Pancreas (tissue), 10 donors: ENCODE measurements around the gene TPGS1. TPM values are rescaled to one million over a fixed set of nuclear protein-coding genes. Genes with fewer than 3 reads are reported as not detected.

Experiments used
- ATAC-seq, 4 donors: fragments of 200-7000 bp; cut with Tn5 transposase; one replicate each; pipeline versions ENCODE4 v1.8.0 to v1.9.1; 2020; ENCODE audit warnings: mild to moderate bottlenecking in 4 of 4, moderate library complexity in 4 of 4
- DNase-seq, 6 donors: peaks; one replicate each; pipeline ENCODE4 v3.0.0-alpha.2; 2020
- FAIRE-seq: peaks from 2 replicates; lab custom pipeline; 2012; peaks lifted over from hg19 to GRCh38; lab: Jason Lieb, UNC
- H3K27ac ChIP-seq, 4 donors: fragments of 200-600 bp; sonication (generic); 1 replicate in 3 of 4; 2 replicates in 1 of 4; pipeline versions ENCODE4 v1.5.0 to v1.8.0; 2020
- H3K27me3 ChIP-seq, 4 donors: fragments of 200-600 bp; one replicate each; pipeline ENCODE4 v1.8.0; 2021
- H3K36me3 ChIP-seq, 3 donors: fragments of 200-600 bp; sonication (generic) in 1 of 3; one replicate each; pipeline versions ENCODE4 v1.5.0 to v1.8.0; 2020 to 2021
- H3K4me1 ChIP-seq, 3 donors: fragments of 200-600 bp; one replicate each; pipeline ENCODE4 v1.8.0; 2021
- H3K4me3 ChIP-seq, 4 donors: fragments of 200-600 bp; sonication (generic) in 2 of 4; one replicate each; pipeline versions ENCODE4 v1.5.0 to v1.8.0; 2020 to 2021
- H3K9me3 ChIP-seq, 4 donors: fragments of 200-600 bp; one replicate each; pipeline ENCODE4 v1.8.0; 2021
- WGBS, 2 donors: extraction: QIAGEN DNeasy Blood & Tissue Kit; methylation state at CpG; one replicate each; pipeline ENCODE4 v1.1.7; 2013; 5-methylcytosine and 5-hydroxymethylcytosine counted together
- intact Hi-C, 3 donors: fragments of 100-400 bp; cut with DNase I; formaldehyde crosslinking; loops; one replicate each; pipeline versions ENCODE4 v1.11.1 to v1.14.2; 2022
- polyA plus RNA-seq, 2 donors: library from polyadenylated mRNA; stranded (reverse); fragments of 200-250 nt; gene quantifications; one replicate each; pipeline ENCODE4 v1.2.3, GENCODE V29; 2013
- total RNA-seq, 6 donors: library from RNA; stranded (reverse); fragmentation: NEBNext Ultra II Directional in 4 of 6; extraction: Animal tissue kit (Norgen Biotek cat#: 25700) in 4 of 6; gene quantifications; one replicate each; pipeline versions ENCODE4 v1.2.1 to v1.2.4, GENCODE V29; 2021 to 2023
- TF ChIP-seq, protein P1 (sequence below), 4 donors: fragments of 200-600 bp; sonication (generic) in 3 of 4; IDR thresholded peaks; one replicate each; pipeline versions ENCODE4 v1.5.0 to v1.8.0; 2021; ENCODE audit warnings: antibody characterized with exemption in 4 of 4
- donor health status: healthy with polysubstance abuse.
- donor health status: DM: no; HTN: no; CAD: no; lungs with moderate emphysema.
- donor health status: DM: no; HTN: no; CAD: no.
- donor health status: control.
- donor health status: control.
- donor health status: Bipolar disorder and iron deficiency.
- donor health status: DM: yes; HTN: yes; CAD: no.
- donor health status: DM: no; HTN: no; CAD: no.
- donor health status: DM: no; HTN: no; CAD: no.
- donor health status: DM: yes; HTN: yes; CAD: no.

Gene TPGS1
- total and polyA plus RNA-seq, 8 donors: 8.8 to 29.7 (median 11.2) TPM

DNA sequence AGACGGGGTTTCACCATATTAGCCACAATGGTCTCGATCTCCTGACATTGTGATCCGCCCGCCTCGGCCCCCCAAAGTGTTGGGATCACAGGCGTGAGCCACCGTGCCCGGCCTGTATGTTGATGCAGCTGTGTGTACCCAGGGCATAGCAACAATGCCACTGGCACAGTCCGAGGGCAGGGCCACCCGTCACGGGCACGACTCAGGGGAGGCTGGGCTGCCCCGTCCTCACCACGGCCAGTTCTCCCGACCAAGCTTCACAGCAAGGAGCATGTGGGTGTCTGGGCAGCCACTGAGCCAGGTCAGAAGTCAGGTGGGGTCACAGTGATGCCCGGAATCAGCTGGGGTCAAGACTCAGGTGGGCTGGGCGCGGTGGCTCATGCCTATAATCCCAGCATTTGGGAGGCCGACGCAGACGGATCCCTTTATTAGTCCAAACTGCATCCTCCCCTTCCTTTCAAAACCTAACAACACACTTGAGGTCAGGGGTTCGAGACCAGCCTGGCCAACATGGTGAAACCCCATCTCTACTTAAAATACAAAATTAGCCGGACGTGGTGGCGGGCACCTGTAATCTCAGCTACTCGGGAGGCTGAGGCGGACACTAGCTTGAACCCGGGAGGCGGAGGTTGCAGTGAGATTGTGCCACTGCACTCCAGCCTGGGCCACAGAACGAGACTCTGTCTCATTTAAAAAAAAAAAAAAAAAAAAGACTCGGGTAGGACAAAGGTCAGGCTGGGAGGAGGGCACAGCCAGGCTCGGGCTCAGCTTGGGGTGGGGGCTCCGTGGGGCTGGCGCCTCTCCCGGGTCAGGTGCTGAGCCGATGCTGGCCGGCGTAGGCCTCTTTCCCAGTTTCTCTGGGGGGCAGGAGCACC is 23.1 kb downstream of the TPGS1 start:
- WGBS, 2 donors: 57 to 62% methylated on average over 38 of the region's 38 CpGs
- no peaks in the 10 kb centered on the region for H3K36me3 ChIP-seq
- intact Hi-C loops: no loop called here
- DNase-seq: peak in 3 of 6 donors; percentile 54 to 82 (median 58)
- peak in 2 of 4 donors; percentile 10 to 15 for ATAC-seq
- H3K4me1 ChIP-seq: peaks cover 7 to 21% (median 12%) of the 10 kb centered on the region in 3 donors
- no peaks in the 10 kb centered on the region for H3K27me3 ChIP-seq
- FAIRE-seq: no peak
- TF ChIP-seq, protein P1, sequence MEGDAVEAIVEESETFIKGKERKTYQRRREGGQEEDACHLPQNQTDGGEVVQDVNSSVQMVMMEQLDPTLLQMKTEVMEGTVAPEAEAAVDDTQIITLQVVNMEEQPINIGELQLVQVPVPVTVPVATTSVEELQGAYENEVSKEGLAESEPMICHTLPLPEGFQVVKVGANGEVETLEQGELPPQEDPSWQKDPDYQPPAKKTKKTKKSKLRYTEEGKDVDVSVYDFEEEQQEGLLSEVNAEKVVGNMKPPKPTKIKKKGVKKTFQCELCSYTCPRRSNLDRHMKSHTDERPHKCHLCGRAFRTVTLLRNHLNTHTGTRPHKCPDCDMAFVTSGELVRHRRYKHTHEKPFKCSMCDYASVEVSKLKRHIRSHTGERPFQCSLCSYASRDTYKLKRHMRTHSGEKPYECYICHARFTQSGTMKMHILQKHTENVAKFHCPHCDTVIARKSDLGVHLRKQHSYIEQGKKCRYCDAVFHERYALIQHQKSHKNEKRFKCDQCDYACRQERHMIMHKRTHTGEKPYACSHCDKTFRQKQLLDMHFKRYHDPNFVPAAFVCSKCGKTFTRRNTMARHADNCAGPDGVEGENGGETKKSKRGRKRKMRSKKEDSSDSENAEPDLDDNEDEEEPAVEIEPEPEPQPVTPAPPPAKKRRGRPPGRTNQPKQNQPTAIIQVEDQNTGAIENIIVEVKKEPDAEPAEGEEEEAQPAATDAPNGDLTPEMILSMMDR (IDR thresholded peaks at IDR 0.05): no peak
- H3K4me3 ChIP-seq: peak overlapping the region; percentile 87 to 100 (median 96)
- no peaks in the 10 kb centered on the region for H3K9me3 ChIP-seq
- H3K27ac ChIP-seq: peak overlapping the region; percentile 77 to 94 (median 86)

DNA sequence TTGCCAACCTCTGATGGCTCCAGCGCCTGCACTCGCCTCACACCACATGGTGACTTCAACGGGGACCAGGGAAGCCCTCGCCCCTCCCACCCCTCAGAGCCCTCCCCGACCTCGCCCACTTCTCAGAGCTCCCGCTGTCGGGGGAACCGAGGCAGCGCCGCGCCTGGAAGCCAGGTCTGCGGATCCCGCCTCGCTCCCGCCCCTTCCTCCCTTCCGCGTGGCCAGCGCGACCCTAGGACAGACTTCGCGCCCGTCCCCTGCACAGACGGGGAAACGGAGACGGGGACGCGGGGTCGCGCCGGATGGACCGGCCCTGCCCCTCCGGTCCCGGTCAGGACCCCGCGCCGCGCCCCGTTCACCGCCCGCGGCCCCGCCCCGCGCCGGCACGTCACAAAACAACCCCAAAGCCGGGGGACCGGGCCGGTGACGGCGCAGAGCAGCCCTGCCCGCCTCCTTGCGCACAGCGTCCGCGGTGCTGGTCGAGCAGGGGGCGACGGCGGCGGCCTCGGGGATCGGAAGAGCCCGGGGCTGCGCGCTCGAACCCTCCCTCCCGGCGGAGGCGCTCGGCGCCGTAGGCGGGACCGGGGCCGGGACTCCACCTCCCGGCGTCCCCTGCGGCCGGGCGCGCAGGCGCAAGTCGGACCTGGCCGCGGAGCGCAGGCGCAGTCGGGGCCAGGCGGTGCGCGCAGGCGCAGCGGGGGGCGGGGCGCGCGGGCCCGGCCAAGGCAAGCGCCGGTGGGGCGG is 23.9 kb downstream of the TPGS1 start:
- peaks cover 7 to 23% (median 13%) of the 10 kb centered on the region in 3 donors for H3K4me1 ChIP-seq
- H3K36me3 ChIP-seq: peaks cover 0 to 2% (median 0%) of the 10 kb centered on the region in 3 donors
- 0 to 1% methylated on average over 31 to 103 of the region's 103 CpGs for WGBS, 2 donors
- H3K27ac ChIP-seq: peak overlapping the region; percentile 77 to 94 (median 86)
- FAIRE-seq (no peak), ATAC-seq (peak; percentile 65 to 83 (median 80)), DNase-seq (peak; percentile 73 to 98 (median 91))
- peak overlapping the region; percentile 87 to 100 (median 96) for H3K4me3 ChIP-seq
- TF ChIP-seq, protein P1 (IDR thresholded peaks at IDR 0.05): no peak
- no peaks in the 10 kb centered on the region for H3K9me3 ChIP-seq
- intact Hi-C loops: no loop called here
- no peaks in the 10 kb centered on the region for H3K27me3 ChIP-seq

DNA sequence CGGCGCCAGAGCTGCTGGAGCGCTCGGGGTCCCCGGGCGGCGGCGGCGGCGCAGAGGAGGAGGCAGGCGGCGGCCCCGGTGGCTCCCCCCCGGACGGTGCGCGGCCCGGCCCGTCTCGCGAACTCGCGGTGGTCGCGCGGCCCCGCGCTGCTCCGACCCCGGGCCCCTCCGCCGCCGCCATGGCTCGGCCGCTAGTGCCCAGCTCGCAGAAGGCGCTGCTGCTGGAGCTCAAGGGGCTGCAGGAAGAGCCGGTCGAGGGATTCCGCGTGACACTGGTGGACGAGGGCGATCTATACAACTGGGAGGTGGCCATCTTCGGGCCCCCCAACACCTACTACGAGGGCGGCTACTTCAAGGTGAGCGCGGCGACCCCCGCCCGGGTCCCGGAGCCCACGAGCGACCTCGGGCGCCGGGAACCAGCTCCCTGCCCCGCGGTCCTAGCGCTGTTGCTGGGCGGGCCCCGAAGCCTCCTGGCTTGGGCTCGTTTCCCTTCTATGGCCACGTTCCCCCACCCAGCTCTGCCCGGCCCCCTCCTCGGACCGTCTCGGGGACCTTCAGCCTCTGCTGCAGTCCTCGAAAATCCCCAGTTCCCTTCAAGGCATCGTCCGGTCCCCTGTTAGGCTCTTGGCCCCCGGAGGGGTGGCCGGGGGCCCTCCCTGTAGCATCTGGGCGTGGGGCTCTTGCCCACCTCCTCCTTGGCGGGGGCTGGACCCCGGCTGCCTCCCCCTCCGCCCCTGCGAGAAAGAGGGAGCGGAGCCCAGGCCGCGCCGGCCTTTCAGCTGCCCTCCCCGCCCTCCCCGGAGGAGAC is 24.7 kb downstream of the TPGS1 start, which contains the start of gene CDC34:
TSS of gene CDC34 (plus strand) at position 8 of the 808 bp plus-strand sequence. CDS start at position 180, 172 bp downstream.
- DNase-seq: peak in 1 of 6 donors; percentile 59
- peaks cover 0 to 10% (median 6%) of the 10 kb centered on the region in 3 donors for H3K36me3 ChIP-seq
- WGBS, 2 donors: 1% methylated on average over 59 to 84 of the region's 84 CpGs
- H3K9me3 ChIP-seq: no peaks in the 10 kb centered on the region
- H3K4me1 ChIP-seq: peaks cover 7 to 23% (median 13%) of the 10 kb centered on the region in 3 donors
- ATAC-seq: peak; percentile 3 to 8 (median 5)
- FAIRE-seq: no peak
- H3K4me3 ChIP-seq: peak within 1 kb of the TSS; percentile 93 to 100 (median 96)
- H3K27ac ChIP-seq: peak within 1 kb of the TSS; percentile 78 to 94 (median 86)
- H3K27me3 ChIP-seq: no peaks in the 10 kb centered on the region
- TF ChIP-seq, protein P1 (IDR thresholded peaks at IDR 0.05): no peak
- intact Hi-C loops: no loop called here

DNA sequence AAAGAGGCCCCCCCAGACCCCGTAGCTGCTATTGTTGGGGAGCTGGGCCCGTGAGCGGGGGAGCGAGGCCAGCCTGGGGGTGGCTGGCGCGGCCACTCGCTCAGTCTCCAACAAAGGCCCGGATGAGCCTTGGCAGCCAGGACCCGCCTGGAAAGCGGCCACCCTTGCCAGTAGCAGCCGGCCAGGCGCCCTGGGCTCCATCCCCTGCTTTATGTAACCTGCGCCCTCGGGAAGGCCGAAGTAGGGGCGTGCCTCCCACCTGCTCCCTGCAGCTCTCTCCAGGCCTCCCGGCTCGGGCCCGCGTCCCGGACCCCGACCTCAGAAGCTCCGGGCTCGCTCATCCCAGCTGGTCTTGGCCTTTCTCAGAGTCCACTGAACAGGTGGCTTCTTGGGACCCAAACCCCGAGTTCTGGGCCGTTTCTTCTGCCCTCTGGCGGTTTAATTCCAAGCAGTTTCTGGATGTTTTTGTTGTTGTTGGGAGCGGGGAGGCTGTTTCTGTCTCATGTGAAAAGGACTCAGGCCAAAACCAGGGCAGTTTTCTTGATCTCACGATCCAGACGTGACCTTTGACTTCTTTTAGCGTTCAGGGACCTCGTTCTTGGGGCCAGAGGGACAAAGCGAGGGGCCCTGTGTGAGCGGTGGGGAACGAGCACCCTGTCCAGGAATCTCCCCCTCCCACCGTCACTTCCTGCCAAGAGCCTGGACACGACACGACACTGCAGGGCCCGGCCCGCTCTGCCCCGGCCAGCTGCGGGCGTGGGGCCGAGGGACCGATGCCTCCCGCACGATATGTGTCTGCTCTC is 25.5 kb downstream of the TPGS1 start:
- H3K27ac ChIP-seq: peak overlapping the region; percentile 55 to 81 (median 78)
- peaks cover 7 to 23% (median 13%) of the 10 kb centered on the region in 3 donors for H3K4me1 ChIP-seq
- WGBS, 2 donors: 0 to 1% methylated on average over 42 to 47 of the region's 47 CpGs
- peak; percentile 57 to 66 (median 62) for ATAC-seq
- peaks cover 0 to 12% (median 6%) of the 10 kb centered on the region in 3 donors for H3K36me3 ChIP-seq
- DNase-seq: peak; percentile 73 to 95 (median 84)
- no peak for FAIRE-seq
- peak overlapping the region; percentile 82 to 100 (median 96) for H3K4me3 ChIP-seq
- intact Hi-C loops: no loop called here
- TF ChIP-seq, protein P1 (IDR thresholded peaks at IDR 0.05): peak in 2 of 4 donors; percentile 20 to 24
- no peaks in the 10 kb centered on the region for H3K27me3 ChIP-seq
- H3K9me3 ChIP-seq: no peaks in the 10 kb centered on the region
